ENCODE data around the gene ADAMTS20. TPM values are rescaled to one million over a fixed set of nuclear protein-coding genes. Genes with fewer than 3 reads are reported as not detected.

ADAMTS20 gene
- polyA plus RNA-seq, 1 donor (not counting 4 experiments of a cell fraction or from before 2014, with no cell fraction given) = not detected

DNA sequence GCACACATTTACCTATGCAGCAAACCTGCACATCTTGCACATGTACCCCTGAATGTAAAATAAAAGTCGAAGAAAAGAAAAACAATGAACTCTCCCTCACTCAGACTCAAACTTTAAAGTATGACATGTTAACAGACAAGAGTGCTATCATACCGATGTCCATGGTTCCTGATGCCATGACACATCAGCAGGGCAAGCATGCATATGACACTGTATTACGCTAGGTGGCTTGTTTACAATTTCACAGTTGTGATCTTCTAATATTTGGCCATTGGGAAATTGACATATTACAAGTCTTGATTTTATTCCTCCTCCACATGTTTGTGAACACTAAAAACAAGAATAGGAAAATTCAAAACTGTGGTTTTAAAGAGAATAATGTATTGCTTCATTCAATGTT lies 126.6 kb downstream of the ADAMTS20 start:
- Histone ChIP-seq H3K79me2 (ENCODE audit: control insufficient read depth, insufficient read depth, low read length) (no peaks in the 10 kb centered on the region), H3K9me3 (ENCODE audit: control insufficient read depth, low read depth, low read length) (no peaks in the 10 kb centered on the region), H3K9ac (ENCODE audit: control insufficient read depth, extremely low read depth, insufficient read depth, low read length) (no peak overlapping the region), H3K27ac (ENCODE audit: control insufficient read depth, insufficient read depth, low read length) (no peak overlapping the region), H3K4me1 (ENCODE audit: control insufficient read depth, extremely low read depth, insufficient read depth, low read length) (no peaks in the 10 kb centered on the region), H3K4me3 (ENCODE audit: control insufficient read depth in 2 of 3, extremely low read depth in 1 of 3, insufficient read depth in 2 of 3, low read depth in 1 of 3, low read length in 3 of 3) (no peak overlapping the region), H4K20me1 (ENCODE audit: control insufficient read depth, extremely low read depth, insufficient read depth, low read length) (no peaks in the 10 kb centered on the region), H2AFZ (ENCODE audit: control insufficient read depth, low read length) (no peak overlapping the region), H3K27me3 (ENCODE audit: control insufficient read depth, extremely low read depth, insufficient read depth, low read length) (no peaks in the 10 kb centered on the region), H3K4me2 (ENCODE audit: control insufficient read depth, extremely low read depth, insufficient read depth, low read depth, low read length) (no peak overlapping the region), H3K9me1 (ENCODE audit: control insufficient read depth, extremely low read depth, insufficient read depth, low read length) (no peaks in the 10 kb centered on the region), H3K36me3 (ENCODE audit: control insufficient read depth in 2 of 2, extremely low read depth in 1 of 2, insufficient read depth in 2 of 2, low read length in 2 of 2) (no peaks in the 10 kb centered on the region)
- dilution Hi-C loops (cut with MboI; ENCODE audit: extremely low pct_ligation_motif_present, low sequenced_read_pairs) = no loop called here
- no peak for DNase-seq (ENCODE audit: low read depth, low spot score)
- TF ChIP-seq, protein P1, sequence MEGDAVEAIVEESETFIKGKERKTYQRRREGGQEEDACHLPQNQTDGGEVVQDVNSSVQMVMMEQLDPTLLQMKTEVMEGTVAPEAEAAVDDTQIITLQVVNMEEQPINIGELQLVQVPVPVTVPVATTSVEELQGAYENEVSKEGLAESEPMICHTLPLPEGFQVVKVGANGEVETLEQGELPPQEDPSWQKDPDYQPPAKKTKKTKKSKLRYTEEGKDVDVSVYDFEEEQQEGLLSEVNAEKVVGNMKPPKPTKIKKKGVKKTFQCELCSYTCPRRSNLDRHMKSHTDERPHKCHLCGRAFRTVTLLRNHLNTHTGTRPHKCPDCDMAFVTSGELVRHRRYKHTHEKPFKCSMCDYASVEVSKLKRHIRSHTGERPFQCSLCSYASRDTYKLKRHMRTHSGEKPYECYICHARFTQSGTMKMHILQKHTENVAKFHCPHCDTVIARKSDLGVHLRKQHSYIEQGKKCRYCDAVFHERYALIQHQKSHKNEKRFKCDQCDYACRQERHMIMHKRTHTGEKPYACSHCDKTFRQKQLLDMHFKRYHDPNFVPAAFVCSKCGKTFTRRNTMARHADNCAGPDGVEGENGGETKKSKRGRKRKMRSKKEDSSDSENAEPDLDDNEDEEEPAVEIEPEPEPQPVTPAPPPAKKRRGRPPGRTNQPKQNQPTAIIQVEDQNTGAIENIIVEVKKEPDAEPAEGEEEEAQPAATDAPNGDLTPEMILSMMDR (optimal IDR thresholded peaks at IDR 0.05 in 1 of 3, IDR thresholded peaks at IDR 0.05 in 1 of 3, conservative IDR thresholded peaks at IDR 0.05 in 1 of 3; ENCODE audit: extremely low read depth in 1 of 3, insufficient read depth in 2 of 3, low read length in 3 of 3) = no peak
- no peak for TF ChIP-seq EZH2 (IDR thresholded peaks at IDR 0.05; ENCODE audit: low read length)
- FAIRE-seq = no peak

DNA sequence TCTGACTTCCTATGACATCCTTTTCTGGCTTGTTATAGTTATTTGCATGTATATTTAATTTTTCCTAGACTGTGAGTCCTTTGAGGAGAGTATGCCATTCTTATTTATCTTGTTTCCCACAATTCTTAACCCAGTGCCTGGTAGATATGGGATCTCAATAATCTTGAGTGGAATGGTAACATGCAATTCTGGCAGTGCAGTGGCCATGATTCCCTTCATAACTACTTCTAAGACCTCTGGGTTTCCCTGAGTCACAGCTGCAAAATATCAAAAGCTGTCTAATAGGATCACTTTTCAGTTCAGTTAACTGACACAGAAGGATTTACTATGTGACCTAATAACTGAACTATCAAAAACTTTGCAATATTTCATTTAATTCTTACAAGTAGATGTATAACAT lies 135.0 kb downstream of the ADAMTS20 start:
- H3K4me3 ChIP-seq (ENCODE audit: control insufficient read depth in 2 of 3, extremely low read depth in 1 of 3, insufficient read depth in 2 of 3, low read depth in 1 of 3, low read length in 3 of 3) = no peak overlapping the region
- no peaks in the 10 kb centered on the region for H3K79me2 ChIP-seq (ENCODE audit: control insufficient read depth, insufficient read depth, low read length)
- no peak overlapping the region for H3K9ac ChIP-seq (ENCODE audit: control insufficient read depth, extremely low read depth, insufficient read depth, low read length)
- H2AFZ ChIP-seq (ENCODE audit: control insufficient read depth, low read length) = no peak overlapping the region
- no peak for DNase-seq (ENCODE audit: low read depth, low spot score)
- no peak for FAIRE-seq
- H3K27ac ChIP-seq (ENCODE audit: control insufficient read depth, insufficient read depth, low read length) = no peak overlapping the region
- no peaks in the 10 kb centered on the region for H3K9me1 ChIP-seq (ENCODE audit: control insufficient read depth, extremely low read depth, insufficient read depth, low read length)
- H3K4me1 ChIP-seq (ENCODE audit: control insufficient read depth, extremely low read depth, insufficient read depth, low read length) = no peaks in the 10 kb centered on the region
- dilution Hi-C loops (cut with MboI; ENCODE audit: extremely low pct_ligation_motif_present, low sequenced_read_pairs) = no loop called here
- TF ChIP-seq, protein P1 (optimal IDR thresholded peaks at IDR 0.05 in 1 of 3, IDR thresholded peaks at IDR 0.05 in 1 of 3, conservative IDR thresholded peaks at IDR 0.05 in 1 of 3; ENCODE audit: extremely low read depth in 1 of 3, insufficient read depth in 2 of 3, low read length in 3 of 3) = no peak
- no peak for TF ChIP-seq EZH2 (IDR thresholded peaks at IDR 0.05; ENCODE audit: low read length)
- no peaks in the 10 kb centered on the region for H4K20me1 ChIP-seq (ENCODE audit: control insufficient read depth, extremely low read depth, insufficient read depth, low read length)
- no peaks in the 10 kb centered on the region for H3K9me3 ChIP-seq (ENCODE audit: control insufficient read depth, low read depth, low read length)
- no peak overlapping the region for H3K4me2 ChIP-seq (ENCODE audit: control insufficient read depth, extremely low read depth, insufficient read depth, low read depth, low read length)
- H3K36me3 ChIP-seq (ENCODE audit: control insufficient read depth in 2 of 2, extremely low read depth in 1 of 2, insufficient read depth in 2 of 2, low read length in 2 of 2) = no peaks in the 10 kb centered on the region
- no peaks in the 10 kb centered on the region for H3K27me3 ChIP-seq (ENCODE audit: control insufficient read depth, extremely low read depth, insufficient read depth, low read length)

Data from keratinocyte (primary cell).